ENCODE results near the gene CLNK. TPM values are rescaled to one million over a fixed set of nuclear protein-coding genes. Genes with fewer than 3 reads are reported as not detected.
"Not testable (repeated sequence)": the region's sequence is repeated elsewhere in the genome, so short reads cannot be mapped to it uniquely, and the experiment has no call there.

Gene CLNK
- total and polyA plus RNA-seq, 5 donors from 2014 or later, result 0.67 to 4.5 (median 2.5) TPM

- Mint-ChIP-seq H3K9me3 (no peaks in the 10 kb centered on the region), H3K4me3 (no peak overlapping the region), H3K4me1 (peaks cover 0 to 7% (median 3%) of the 10 kb centered on the region in 4 donors), H3K27ac (peak overlapping the region; percentile 6 to 78 (median 48)), H3K36me3 (no peaks in the 10 kb centered on the region), H3K27me3 (no peaks in the 10 kb centered on the region)
- Histone ChIP-seq H3K4me1 (ENCODE audit: control insufficient read depth, insufficient read depth, low read length, poor library complexity, severe bottlenecking) (no peaks in the 10 kb centered on the region), H3K36me3 (ENCODE audit: control insufficient read depth, insufficient read depth, low read length) (no peaks in the 10 kb centered on the region), H3K27ac (ENCODE audit: insufficient read depth, low read length, poor library complexity, severe bottlenecking) (no peak overlapping the region), H3K27me3 (ENCODE audit: control insufficient read depth, insufficient read depth, low read length) (no peaks in the 10 kb centered on the region), H3K4me3 (ENCODE audit: low read depth, low read length) (no peak overlapping the region), H3K9me3 (ENCODE audit: control insufficient read depth in 2 of 2, low read length in 2 of 2) (no peaks in the 10 kb centered on the region)
- no peak for DNase-seq
- ATAC-seq (ENCODE audit: low read depth in 2 of 2), result no peak
Observed at GRCh38 chr4:10625131-10625530, 59.4 kb downstream of the CLNK start.

GRCh38 chr4:10623862-10624261, 60.7 kb downstream of the CLNK start:
- no peaks in the 10 kb centered on the region for H3K9me3 ChIP-seq (ENCODE audit: control insufficient read depth in 2 of 2, low read length in 2 of 2)
- ATAC-seq (ENCODE audit: low read depth in 2 of 2), result no peak
- no peak overlapping the region for H3K4me3 ChIP-seq (ENCODE audit: low read depth, low read length)
- Mint-ChIP-seq H3K4me3 (no peak overlapping the region), H3K4me1 (peaks cover 0 to 7% (median 3%) of the 10 kb centered on the region in 4 donors), H3K27ac (no peak overlapping the region), H3K36me3 (no peaks in the 10 kb centered on the region), H3K27me3 (no peaks in the 10 kb centered on the region), H3K9me3 (no peaks in the 10 kb centered on the region)
- H3K27ac ChIP-seq (ENCODE audit: insufficient read depth, low read length, poor library complexity, severe bottlenecking), result no peak overlapping the region
- no peak for DNase-seq
- no peaks in the 10 kb centered on the region for H3K36me3 ChIP-seq (ENCODE audit: control insufficient read depth, insufficient read depth, low read length)
- no peaks in the 10 kb centered on the region for H3K27me3 ChIP-seq (ENCODE audit: control insufficient read depth, insufficient read depth, low read length)
- no peaks in the 10 kb centered on the region for H3K4me1 ChIP-seq (ENCODE audit: control insufficient read depth, insufficient read depth, low read length, poor library complexity, severe bottlenecking)

- Mint-ChIP-seq H3K27ac (no peak overlapping the region), H3K4me1 (peaks cover 0 to 7% (median 3%) of the 10 kb centered on the region in 4 donors), H3K27me3 (no peaks in the 10 kb centered on the region), H3K36me3 (no peaks in the 10 kb centered on the region), H3K4me3 (no peak overlapping the region), H3K9me3 (no peaks in the 10 kb centered on the region)
- Histone ChIP-seq H3K36me3 (ENCODE audit: control insufficient read depth, insufficient read depth, low read length) (no peaks in the 10 kb centered on the region), H3K9me3 (ENCODE audit: control insufficient read depth in 2 of 2, low read length in 2 of 2) (no peaks in the 10 kb centered on the region), H3K4me1 (ENCODE audit: control insufficient read depth, insufficient read depth, low read length, poor library complexity, severe bottlenecking) (no peaks in the 10 kb centered on the region), H3K27ac (ENCODE audit: insufficient read depth, low read length, poor library complexity, severe bottlenecking) (no peak overlapping the region), H3K27me3 (ENCODE audit: control insufficient read depth, insufficient read depth, low read length) (no peaks in the 10 kb centered on the region), H3K4me3 (ENCODE audit: low read depth, low read length) (no peak overlapping the region)
- DNase-seq, result no peak
- no peak for ATAC-seq (ENCODE audit: low read depth in 2 of 2)
Observed at GRCh38 chr4:10623241-10623640, 61.3 kb downstream of the CLNK start.

GRCh38 chr4:10622728-10623127, 61.8 kb downstream of the CLNK start:
- H3K4me3 Mint-ChIP-seq, result no peak overlapping the region
- Histone ChIP-seq H3K4me1 (ENCODE audit: control insufficient read depth, insufficient read depth, low read length, poor library complexity, severe bottlenecking) (no peaks in the 10 kb centered on the region), H3K27ac (ENCODE audit: insufficient read depth, low read length, poor library complexity, severe bottlenecking) (no peak overlapping the region), H3K27me3 (ENCODE audit: control insufficient read depth, insufficient read depth, low read length) (no peaks in the 10 kb centered on the region), H3K36me3 (ENCODE audit: control insufficient read depth, insufficient read depth, low read length) (no peaks in the 10 kb centered on the region), H3K4me3 (ENCODE audit: low read depth, low read length) (no peak overlapping the region), H3K9me3 (ENCODE audit: control insufficient read depth in 2 of 2, low read length in 2 of 2) (no peaks in the 10 kb centered on the region)
- DNase-seq (peak in 1 of 3 donors; percentile 23), ATAC-seq (ENCODE audit: low read depth in 2 of 2) (no peak)
- H3K9me3 Mint-ChIP-seq, result no peaks in the 10 kb centered on the region
- no peaks in the 10 kb centered on the region for H3K27me3 Mint-ChIP-seq
- no peaks in the 10 kb centered on the region for H3K36me3 Mint-ChIP-seq
- H3K27ac Mint-ChIP-seq, result no peak overlapping the region
- H3K4me1 Mint-ChIP-seq, result peaks cover 0 to 7% (median 3%) of the 10 kb centered on the region in 4 donors

- Histone ChIP-seq H3K4me1 (ENCODE audit: control insufficient read depth, insufficient read depth, low read length, poor library complexity, severe bottlenecking) (no peaks in the 10 kb centered on the region), H3K27me3 (ENCODE audit: control insufficient read depth, insufficient read depth, low read length) (no peaks in the 10 kb centered on the region), H3K4me3 (ENCODE audit: low read depth, low read length) (no peak overlapping the region), H3K36me3 (ENCODE audit: control insufficient read depth, insufficient read depth, low read length) (no peaks in the 10 kb centered on the region), H3K9me3 (ENCODE audit: control insufficient read depth in 2 of 2, low read length in 2 of 2) (no peaks in the 10 kb centered on the region), H3K27ac (ENCODE audit: insufficient read depth, low read length, poor library complexity, severe bottlenecking) (no peak overlapping the region)
- H3K36me3 Mint-ChIP-seq, result no peaks in the 10 kb centered on the region
- H3K4me1 Mint-ChIP-seq, result peaks cover 0 to 7% (median 3%) of the 10 kb centered on the region in 4 donors
- no peak for ATAC-seq (ENCODE audit: low read depth in 2 of 2)
- H3K27ac Mint-ChIP-seq, result no peak overlapping the region
- DNase-seq, result no peak
- no peaks in the 10 kb centered on the region for H3K27me3 Mint-ChIP-seq
- no peaks in the 10 kb centered on the region for H3K9me3 Mint-ChIP-seq
- no peak overlapping the region for H3K4me3 Mint-ChIP-seq
Observed at GRCh38 chr4:10620935-10621488, 63.6 kb downstream of the CLNK start.

GRCh38 chr4:10619855-10620254, 64.7 kb downstream of the CLNK start:
- H3K27ac Mint-ChIP-seq, result peak overlapping the region in 1 of 3 donors; percentile 31

GRCh38 chr4:10619220-10619619, 65.3 kb downstream of the CLNK start:
- Histone ChIP-seq H3K4me1 (ENCODE audit: control insufficient read depth, insufficient read depth, low read length, poor library complexity, severe bottlenecking) (no peaks in the 10 kb centered on the region), H3K27ac (ENCODE audit: insufficient read depth, low read length, poor library complexity, severe bottlenecking) (no peak overlapping the region), H3K27me3 (ENCODE audit: control insufficient read depth, insufficient read depth, low read length) (no peaks in the 10 kb centered on the region), H3K9me3 (ENCODE audit: control insufficient read depth in 2 of 2, low read length in 2 of 2) (no peaks in the 10 kb centered on the region), H3K4me3 (ENCODE audit: low read depth, low read length) (no peak overlapping the region), H3K36me3 (ENCODE audit: control insufficient read depth, insufficient read depth, low read length) (no peaks in the 10 kb centered on the region)
- peak in 1 of 3 donors; percentile 20 for DNase-seq
- no peaks in the 10 kb centered on the region for H3K36me3 Mint-ChIP-seq
- H3K9me3 Mint-ChIP-seq, result no peaks in the 10 kb centered on the region
- H3K4me3 Mint-ChIP-seq, result no peak overlapping the region
- H3K4me1 Mint-ChIP-seq, result peaks cover 0 to 3% (median 0%) of the 10 kb centered on the region in 4 donors
- ATAC-seq (ENCODE audit: low read depth in 2 of 2), result no peak
- no peaks in the 10 kb centered on the region for H3K27me3 Mint-ChIP-seq
- H3K27ac Mint-ChIP-seq, result peak overlapping the region in 1 of 3 donors; percentile 31

More at GRCh38 chr4:10619855-10620254, 64.7 kb downstream of the CLNK start:
- Mint-ChIP-seq H3K4me1 (peaks cover 0 to 3% (median 0%) of the 10 kb centered on the region in 4 donors), H3K9me3 (no peaks in the 10 kb centered on the region), H3K27me3 (no peaks in the 10 kb centered on the region), H3K36me3 (no peaks in the 10 kb centered on the region), H3K4me3 (no peak overlapping the region)
- Histone ChIP-seq H3K27ac (ENCODE audit: insufficient read depth, low read length, poor library complexity, severe bottlenecking) (no peak overlapping the region), H3K4me3 (ENCODE audit: low read depth, low read length) (no peak overlapping the region), H3K4me1 (ENCODE audit: control insufficient read depth, insufficient read depth, low read length, poor library complexity, severe bottlenecking) (no peaks in the 10 kb centered on the region), H3K9me3 (ENCODE audit: control insufficient read depth in 2 of 2, low read length in 2 of 2) (no peaks in the 10 kb centered on the region), H3K36me3 (ENCODE audit: control insufficient read depth, insufficient read depth, low read length) (no peaks in the 10 kb centered on the region), H3K27me3 (ENCODE audit: control insufficient read depth, insufficient read depth, low read length) (no peaks in the 10 kb centered on the region)
- ATAC-seq (ENCODE audit: low read depth in 2 of 2) (no peak), DNase-seq (no peak)

- not testable (repeated sequence) for H3K27me3 Mint-ChIP-seq; H3K4me3 ChIP-seq (ENCODE audit: low read depth, low read length); H3K36me3 ChIP-seq (ENCODE audit: control insufficient read depth, insufficient read depth, low read length); H3K9me3 ChIP-seq (ENCODE audit: control insufficient read depth in 2 of 2, low read length in 2 of 2); H3K4me1 Mint-ChIP-seq; ATAC-seq (ENCODE audit: low read depth in 2 of 2); H3K27ac ChIP-seq (ENCODE audit: insufficient read depth, low read length, poor library complexity, severe bottlenecking); H3K4me1 ChIP-seq (ENCODE audit: control insufficient read depth, insufficient read depth, low read length, poor library complexity, severe bottlenecking); H3K9me3 Mint-ChIP-seq; DNase-seq; H3K27ac Mint-ChIP-seq; H3K4me3 Mint-ChIP-seq; H3K27me3 ChIP-seq (ENCODE audit: control insufficient read depth, insufficient read depth, low read length); H3K36me3 Mint-ChIP-seq
Observed at GRCh38 chr4:10614926-10615325, 69.6 kb downstream of the CLNK start.
